H1 (cell line): ENCODE measurements around the gene DDI2. TPM values are rescaled to one million over a fixed set of nuclear protein-coding genes. Genes with fewer than 3 reads are reported as not detected.

Experiments used
- EP300 ChIP-seq, 2 experiments: IDR thresholded peaks; 1 replicate in 1 of 2; 2 replicates in 1 of 2; pipeline ENCODE4 v1.6.1; 2011 to 2012; ENCODE audit warnings: low read depth in 2 of 2, low read length in 2 of 2, mild to moderate bottlenecking in 2 of 2, borderline replicate concordance in 1 of 2, inconsistent platforms in 1 of 2, moderate library complexity in 1 of 2
- polyA plus RNA-seq, 7 experiments: library from polyadenylated mRNA; depleted of rRNA in 3 of 7; stranded (reverse) in 5 of 7; unstranded in 2 of 7; fragments of >200 nt in 5 of 7; fragments of 200-250 nt in 2 of 7; gene quantifications; 1 replicate in 5 of 7; 2 replicates in 1 of 7; 4 replicates in 1 of 7; pipeline versions ENCODE4 v1.2.1 to v1.2.3, GENCODE V29; 2011 to 2013; ENCODE audit warnings: missing spikeins in 2 of 7, mixed read lengths in 2 of 7
- total RNA-seq: library from RNA; stranded (reverse); fragmentation: NEBNext Ultra II Directional; extraction: Animal tissue kit (Norgen Biotek cat#: 25700); gene quantifications from 2 replicates; pipeline ENCODE4 v1.2.1, GENCODE V29; 2021

The DDI2 gene
- total and polyA plus RNA-seq, 2 of the 8 experiments (the other 6 are each of a cell fraction or from before 2014, with no cell fraction given) = 7.7 to 38.3 TPM

DNA sequence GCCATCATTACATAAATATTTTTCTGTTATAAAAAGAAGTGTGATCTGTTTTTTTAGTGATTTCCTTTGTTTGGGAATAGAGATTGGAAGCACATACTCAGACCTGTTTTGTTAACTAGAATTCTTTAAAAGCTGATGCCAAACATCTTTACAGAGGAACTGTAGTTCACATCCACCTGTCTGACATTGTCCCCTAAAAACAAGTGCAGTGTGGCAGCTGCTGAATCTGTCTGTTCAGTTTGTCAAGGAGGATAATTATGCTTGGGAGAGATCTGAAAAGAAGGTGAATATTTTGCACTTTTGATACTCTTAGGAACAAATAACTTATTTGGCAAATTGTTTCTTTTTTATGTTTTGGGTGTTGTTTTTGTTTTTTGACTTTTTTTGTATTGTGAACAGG lies 46.0 kb upstream of the DDI2 start (continued):
- TF ChIP-seq EP300 (IDR thresholded peaks at IDR 0.05; ENCODE audit: borderline replicate concordance in 1 of 2, low read depth in 2 of 2, low read length in 2 of 2) = no peak
- TF ChIP-seq, all 59 proteins: peak for 0
